D721Med (cell line): ENCODE results near the gene UCMA.

Source experiments
- DNase-seq: peaks from one replicate; pipeline ENCODE4 v3.0.0; 2011; ENCODE audit warnings: low spot score; ENCODE audit not compliant: insufficient read length
- FAIRE-seq: peaks from 2 replicates; lab custom pipeline; 2011; peaks lifted over from hg19 to GRCh38; lab: Jason Lieb, UNC
- CTCF ChIP-seq: IDR thresholded peaks from 2 replicates; pipeline ENCODE4 v1.5.1; 2012; ENCODE audit warnings: mild to moderate bottlenecking, control low read depth; ENCODE audit not compliant: insufficient read depth; ENCODE audit errors: missing control alignments

The UCMA gene

GRCh38 chr10:13173616-13174015, 60.6 kb downstream of the UCMA start:
- FAIRE-seq, result no peak
- DNase-seq, result no peak
- TF ChIP-seq CTCF, result no peak
